Trophoblast cell (in vitro differentiated cells and primary cell): Measurements from ENCODE around the gene GJA5.
A peak's percentile ranks its signal among the peaks of the same experiment; 100 is the strongest.

Source experiments
- DNase-seq, 2 donors: peaks; one replicate each; pipeline ENCODE4 v3.0.0-alpha.2; 2016
- H2AFZ ChIP-seq: 2 replicates; pipeline ENCODE4 v1.6.1; 2013; ENCODE audit warnings: low read length, moderate library complexity, mild to moderate bottlenecking; ENCODE audit not compliant: insufficient read depth, poor library complexity
- H2AK5ac ChIP-seq: 2 replicates; pipeline ENCODE4 v1.6.1; 2013; ENCODE audit warnings: mild to moderate bottlenecking, low read length
- H2BK120ac ChIP-seq: 2 replicates; pipeline ENCODE4 v1.6.1; 2013; ENCODE audit warnings: low read length, mild to moderate bottlenecking, moderate library complexity; ENCODE audit not compliant: insufficient read depth, poor library complexity
- H2BK12ac ChIP-seq: 2 replicates; pipeline ENCODE4 v1.6.1; 2013; ENCODE audit warnings: mild to moderate bottlenecking, low read length, moderate library complexity
- H2BK5ac ChIP-seq: 2 replicates; pipeline ENCODE4 v1.6.1; 2013; ENCODE audit warnings: low read length, low read depth, moderate library complexity, mild to moderate bottlenecking; ENCODE audit not compliant: poor library complexity
- H3K14ac ChIP-seq: 2 replicates; pipeline ENCODE4 v1.6.1; 2013; ENCODE audit warnings: mild to moderate bottlenecking, low read length
- H3K18ac ChIP-seq: 2 replicates; pipeline ENCODE4 v1.6.1; 2013; ENCODE audit warnings: mild to moderate bottlenecking, low read length
- H3K23ac ChIP-seq: 2 replicates; pipeline ENCODE4 v1.6.1; 2013; ENCODE audit warnings: low read length
- H3K27ac ChIP-seq: 2 replicates; pipeline ENCODE4 v1.5.1; 2013; ENCODE audit warnings: low read depth, mild to moderate bottlenecking, inconsistent platforms, low read length, moderate library complexity
- H3K27me3 ChIP-seq: 2 replicates; pipeline ENCODE4 v1.6.1; 2013; ENCODE audit warnings: inconsistent platforms, mild to moderate bottlenecking, low read length, moderate library complexity; ENCODE audit not compliant: insufficient read depth
- H3K36me3 ChIP-seq, 2 experiments: 1 replicate in 1 of 2; 2 replicates in 1 of 2; pipeline ENCODE4 v1.6.1; 2013; ENCODE audit warnings: low read length in 2 of 2, mild to moderate bottlenecking in 2 of 2, moderate library complexity in 1 of 2; ENCODE audit not compliant: insufficient read depth in 2 of 2, control insufficient read depth in 1 of 2
- H3K4ac ChIP-seq: 2 replicates; pipeline ENCODE4 v1.6.1; 2013; ENCODE audit warnings: low read depth, mild to moderate bottlenecking, low read length, moderate library complexity
- H3K4me1 ChIP-seq, 2 experiments: 1 replicate in 1 of 2; 2 replicates in 1 of 2; pipeline ENCODE4 v1.6.1; 2013; ENCODE audit warnings: low read length in 2 of 2, mild to moderate bottlenecking in 2 of 2, moderate library complexity in 1 of 2; ENCODE audit not compliant: insufficient read depth in 2 of 2, control insufficient read depth in 1 of 2
- H3K4me2 ChIP-seq: 2 replicates; pipeline ENCODE4 v1.6.1; 2013; ENCODE audit warnings: inconsistent platforms, mild to moderate bottlenecking, low read length, moderate library complexity
- H3K4me3 ChIP-seq: 2 replicates; pipeline ENCODE4 v1.5.1; 2013; ENCODE audit warnings: mild to moderate bottlenecking, low read depth, low read length, inconsistent platforms
- H3K79me1 ChIP-seq: one replicate; pipeline ENCODE4 v1.6.1; 2013; ENCODE audit warnings: low read length
- H3K79me2 ChIP-seq: 2 replicates; pipeline ENCODE4 v1.6.1; 2013; ENCODE audit warnings: low read length, mild to moderate bottlenecking; ENCODE audit not compliant: control insufficient read depth, insufficient read depth, poor library complexity
- H3K9ac ChIP-seq: 2 replicates; pipeline ENCODE4 v1.6.1; 2013; ENCODE audit warnings: mild to moderate bottlenecking, low read length
- H3K9me3 ChIP-seq: 2 replicates; pipeline ENCODE4 v1.6.1; 2013; ENCODE audit warnings: low read depth, mild to moderate bottlenecking, control low read depth, inconsistent platforms, low read length; ENCODE audit not compliant: insufficient read depth
- H4K12ac ChIP-seq: 2 replicates; pipeline ENCODE4 v1.6.1; 2013; ENCODE audit warnings: low read depth, mild to moderate bottlenecking, low read length, moderate library complexity
- H4K8ac ChIP-seq: 2 replicates; pipeline ENCODE4 v1.6.1; 2013; ENCODE audit warnings: low read depth, mild to moderate bottlenecking, low read length, moderate library complexity
- H4K91ac ChIP-seq: one replicate; pipeline ENCODE4 v1.6.1; 2013; ENCODE audit warnings: low read depth, mild to moderate bottlenecking, low read length, moderate library complexity
- WGBS: extraction: QIAGEN DNeasy Blood & Tissue Kit; methylation state at CpG from one replicate; pipeline ENCODE4 v1.1.7; 2013; ENCODE audit warnings: missing lambda C conversion rate; ENCODE audit not compliant: insufficient read length, insufficient coverage; ENCODE audit errors: extremely low coverage; 5-methylcytosine and 5-hydroxymethylcytosine counted together

The GJA5 gene

DNA sequence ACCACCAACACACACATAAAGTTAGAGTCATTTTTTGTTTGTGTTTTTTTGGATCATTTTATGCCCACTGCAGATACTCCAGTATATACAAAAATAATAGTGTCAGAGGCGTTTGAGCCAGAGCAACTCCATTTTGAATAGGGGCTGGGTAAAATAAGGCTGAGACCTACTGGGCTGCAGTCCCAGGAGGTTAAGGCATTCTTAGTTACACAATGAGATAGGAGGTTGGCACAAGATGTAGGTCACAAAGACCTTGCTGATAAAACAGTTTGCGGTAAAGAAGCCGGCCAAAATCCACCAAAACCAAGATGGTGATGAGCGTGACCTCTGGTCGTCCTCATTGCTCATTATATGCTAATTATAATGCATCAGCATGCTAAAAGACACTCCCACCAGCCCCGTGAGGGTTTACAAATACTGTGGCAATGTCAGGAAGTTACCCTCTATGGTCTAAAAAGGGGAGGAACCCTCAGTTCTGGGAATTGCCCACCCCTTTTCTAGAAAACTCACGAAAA lies 40.6 kb downstream of the GJA5 start:
- Histone ChIP-seq H3K4me3 (no peak overlapping the region), H3K9ac (no peak overlapping the region), H3K36me3 (no peaks in the 10 kb centered on the region), H2BK12ac (no peak overlapping the region), H3K79me1 (no peaks in the 10 kb centered on the region), H4K91ac (no peak overlapping the region), H3K27me3 (no peaks in the 10 kb centered on the region), H3K4me1 (peaks cover 3 to 15% of the 10 kb centered on the region in 2 experiments), H2BK120ac (no peak overlapping the region), H3K14ac (no peak overlapping the region), H3K79me2 (no peaks in the 10 kb centered on the region), H2BK5ac (no peak overlapping the region), H3K9me3 (peaks cover 9% of the 10 kb centered on the region), H3K4ac (no peak overlapping the region), H3K23ac (no peak overlapping the region), H3K4me2 (no peak overlapping the region), H4K8ac (no peak overlapping the region), H3K18ac (no peak overlapping the region), H2AFZ (no peak overlapping the region), H4K12ac (no peak overlapping the region), H2AK5ac (no peak overlapping the region), H3K27ac (no peak overlapping the region)
- DNase-seq, result no peak
- no CpG with 5 or more reads among the region's 7 CpGs for WGBS

DNA sequence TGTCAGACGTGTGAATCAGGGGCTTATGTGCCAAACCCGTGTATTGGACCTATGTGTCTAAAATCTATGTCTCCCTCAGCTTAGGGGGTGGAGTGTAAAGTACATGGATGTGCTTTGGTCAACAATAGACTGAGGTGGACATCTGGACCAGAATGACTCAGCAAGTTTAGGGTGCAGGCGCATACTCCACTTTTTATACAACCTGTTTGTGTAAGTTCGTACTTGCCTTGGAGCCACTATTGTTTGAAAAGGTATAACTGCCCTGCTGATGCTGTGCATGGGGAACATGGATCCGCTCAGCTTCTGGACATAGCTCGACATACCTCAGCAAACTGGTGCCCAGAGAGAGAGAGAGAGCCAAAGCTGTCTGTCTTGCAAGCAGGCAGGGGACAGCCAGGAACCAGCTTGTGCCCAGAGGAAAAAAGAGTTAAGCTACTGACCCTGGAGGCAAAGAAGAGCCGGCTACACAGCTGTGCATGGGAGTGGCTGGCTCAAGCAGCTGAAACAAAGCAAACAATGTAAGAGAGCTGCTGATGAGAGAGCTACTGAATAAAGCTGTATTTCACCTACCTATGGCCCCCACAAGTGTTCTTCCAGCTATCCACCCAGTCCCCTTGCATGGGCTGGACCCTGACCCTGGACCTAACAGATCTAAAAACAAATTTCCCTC lies 41.2 kb downstream of the GJA5 start:
- Histone ChIP-seq H3K4me2 (no peak overlapping the region), H4K8ac (no peak overlapping the region)

DNA sequence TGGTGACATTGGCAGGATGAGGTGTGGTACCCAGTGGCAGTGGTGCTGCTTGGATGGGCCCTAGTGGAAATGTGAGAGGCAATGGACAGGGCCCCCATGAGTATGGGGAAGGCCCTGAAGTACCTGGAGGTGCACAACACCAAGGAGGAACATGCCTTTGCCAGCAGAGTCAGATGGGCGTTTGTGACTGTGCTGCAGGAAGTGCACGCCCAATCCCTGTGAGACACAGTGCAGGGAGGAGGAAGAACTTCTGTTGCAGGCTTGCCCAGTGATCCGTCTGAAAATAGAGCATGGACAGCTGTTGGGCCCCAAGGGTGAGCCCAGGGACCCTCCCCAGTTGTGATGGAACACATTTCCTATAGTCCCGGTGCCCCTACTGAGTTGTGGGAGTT lies 42.7 kb downstream of the GJA5 start:
- H3K9me3 ChIP-seq, result peaks cover 9% of the 10 kb centered on the region
- H4K8ac ChIP-seq, result no peak overlapping the region
- no peak for DNase-seq
- H3K14ac ChIP-seq, result no peak overlapping the region
- peaks cover 3 to 15% of the 10 kb centered on the region in 2 experiments for H3K4me1 ChIP-seq
- H3K79me2 ChIP-seq, result no peaks in the 10 kb centered on the region
- H3K4me3 ChIP-seq, result no peak overlapping the region
- no peak overlapping the region for H3K9ac ChIP-seq
- no peak overlapping the region for H3K4me2 ChIP-seq
- no peak overlapping the region for H2AK5ac ChIP-seq
- no peak overlapping the region for H2BK5ac ChIP-seq
- no peak overlapping the region for H3K18ac ChIP-seq
- H3K79me1 ChIP-seq, result no peaks in the 10 kb centered on the region
- no peak overlapping the region for H3K4ac ChIP-seq
- no peak overlapping the region for H3K23ac ChIP-seq
- H4K91ac ChIP-seq, result no peak overlapping the region
- H4K12ac ChIP-seq, result no peak overlapping the region
- no peaks in the 10 kb centered on the region for H3K36me3 ChIP-seq
- no peaks in the 10 kb centered on the region for H3K27me3 ChIP-seq
- H2BK12ac ChIP-seq, result no peak overlapping the region
- no peak overlapping the region for H2AFZ ChIP-seq
- no peak overlapping the region for H2BK120ac ChIP-seq
- no CpG with 5 or more reads among the region's 4 CpGs for WGBS
- H3K27ac ChIP-seq, result no peak overlapping the region

More for the DNA sequence above, 41.2 kb downstream of the GJA5 start:
- Histone ChIP-seq H3K27me3 (no peaks in the 10 kb centered on the region), H3K23ac (no peak overlapping the region), H3K9me3 (peaks cover 9% of the 10 kb centered on the region), H3K4me3 (no peak overlapping the region), H3K14ac (no peak overlapping the region), H3K36me3 (no peaks in the 10 kb centered on the region), H3K27ac (no peak overlapping the region), H2AFZ (no peak overlapping the region), H3K4me1 (peaks cover 3 to 15% of the 10 kb centered on the region in 2 experiments), H2BK12ac (no peak overlapping the region), H3K4ac (no peak overlapping the region), H3K79me1 (no peaks in the 10 kb centered on the region), H4K12ac (no peak overlapping the region), H2BK120ac (no peak overlapping the region), H3K18ac (no peak overlapping the region), H2AK5ac (no peak overlapping the region), H3K9ac (no peak overlapping the region), H4K91ac (no peak overlapping the region), H3K79me2 (no peaks in the 10 kb centered on the region), H2BK5ac (no peak overlapping the region)
- WGBS, result no CpG with 5 or more reads among the region's 7 CpGs
- no peak for DNase-seq

DNA sequence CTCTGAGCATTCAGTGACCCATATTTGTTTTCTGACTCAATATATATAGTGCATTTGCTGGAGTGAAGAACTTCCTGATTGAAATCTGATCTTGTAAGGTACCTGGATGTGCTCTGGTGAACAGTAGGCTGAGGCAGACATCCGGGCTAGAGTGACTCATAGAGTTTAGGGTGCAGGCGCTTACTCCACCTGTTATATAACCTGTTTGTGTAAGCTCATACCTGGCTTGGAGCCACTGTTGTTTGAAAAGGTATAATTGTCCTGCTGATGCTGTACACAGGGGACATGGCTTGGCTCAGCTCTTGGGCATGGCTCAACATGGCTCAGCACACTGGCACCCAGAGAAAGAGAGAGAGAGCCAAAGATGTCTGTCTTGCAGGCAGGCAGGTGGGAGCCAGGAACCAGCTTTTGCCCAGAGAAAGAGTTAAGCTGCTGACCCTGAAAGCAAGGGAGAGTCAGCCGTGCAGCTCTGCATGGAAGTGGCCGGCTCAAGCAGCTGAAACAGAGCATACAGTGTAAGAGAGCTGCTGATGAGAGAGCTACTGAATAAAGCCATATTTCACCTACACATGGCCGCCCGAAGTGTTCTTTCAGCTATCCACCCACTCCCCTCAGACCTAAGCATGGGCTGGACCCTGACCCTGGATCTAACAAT lies 43.2 kb downstream of the GJA5 start:
- Histone ChIP-seq H3K27me3 (no peaks in the 10 kb centered on the region), H3K4me2 (no peak overlapping the region), H4K12ac (no peak overlapping the region), H4K8ac (no peak overlapping the region), H2BK5ac (no peak overlapping the region), H3K9me3 (peaks cover 9% of the 10 kb centered on the region), H3K79me2 (no peaks in the 10 kb centered on the region), H3K36me3 (no peaks in the 10 kb centered on the region), H3K14ac (no peak overlapping the region), H3K79me1 (no peaks in the 10 kb centered on the region), H2AFZ (no peak overlapping the region), H3K18ac (no peak overlapping the region), H3K4me3 (no peak overlapping the region), H2BK120ac (no peak overlapping the region), H3K27ac (no peak overlapping the region), H4K91ac (no peak overlapping the region), H3K4me1 (peaks cover 3 to 14% of the 10 kb centered on the region in 2 experiments), H3K9ac (no peak overlapping the region), H2BK12ac (no peak overlapping the region), H3K23ac (no peak overlapping the region), H3K4ac (no peak overlapping the region), H2AK5ac (no peak overlapping the region)
- no CpG with 5 or more reads among the region's 6 CpGs for WGBS
- DNase-seq, result peak; percentile 86 to 91
